K562 (cell line): ENCODE results near the gene CCL27. TPM values are rescaled to one million over a fixed set of nuclear protein-coding genes. Genes with fewer than 3 reads are reported as not detected.

Experiments used
- FOXP1 ChIP-seq: sonication (generic); formaldehyde crosslinking; IDR thresholded peaks from 2 replicates; pipeline ENCODE4 v1.8.0; 2022; ENCODE audit warnings: mild to moderate bottlenecking, missing genetic modification reagents
- PHF21A ChIP-seq: fragments of 450-650 bp; IDR thresholded peaks from 2 replicates; pipeline ENCODE4 v1.6.1; 2017; ENCODE audit warnings: low read depth, borderline replicate concordance
- POU5F1 ChIP-seq: fragments of 150-350 bp; IDR thresholded peaks from 2 replicates; pipeline ENCODE4 v1.6.1; 2014; ENCODE audit warnings: borderline replicate concordance, low read length, low read depth, mild to moderate bottlenecking; ENCODE audit not compliant: partially characterized antibody
- TEAD2 ChIP-seq: fragments of 450-650 bp; IDR thresholded peaks from 2 replicates; pipeline ENCODE4 v1.6.1; 2016; ENCODE audit warnings: missing genetic modification characterization, control low read depth, missing compliant biosample characterization
- ZEB2 ChIP-seq: fragments of 450-650 bp; IDR thresholded peaks from 2 replicates; pipeline ENCODE4 v1.6.1; 2016
- polyA plus RNA-seq, 8 experiments: library from polyadenylated mRNA; depleted of rRNA in 4 of 8; stranded (reverse) in 5 of 8; unstranded in 3 of 8; fragments of >200 nt; fragmentation: Nextera tagmentation in 2 of 8; fragmentation: Illumina TruSeq in 1 of 8; extraction: Ambion mirVana in 2 of 8; extraction: Trizol in 1 of 8; gene quantifications; 2 replicates each; pipeline versions ENCODE4 v1.2.1 to v1.2.3, GENCODE V29; 2011 to 2014; ENCODE audit warnings: inconsistent platforms in 1 of 8, missing spikeins in 1 of 8
- total RNA-seq, 7 experiments: library from RNA; depleted of rRNA in 6 of 7; stranded (reverse); fragments of >200 nt in 6 of 7; fragmentation: Illumina TruSeq in 2 of 7; extraction: Trizol in 2 of 7; gene quantifications; 2 replicates each; pipeline versions ENCODE4 v1.2.1 to v1.2.3, GENCODE V29; 2011 to 2021; ENCODE audit warnings: low replicate concordance in 1 of 7
- TF ChIP-seq, protein P1 (sequence below): sonication (generic); IDR thresholded peaks from 2 replicates; pipeline ENCODE4 v1.6.1; 2016
- TF ChIP-seq, protein P2 (sequence below): fragments of 450-650 bp; IDR thresholded peaks from 2 replicates; pipeline ENCODE4 v1.6.1; 2018; ENCODE audit warnings: mild to moderate bottlenecking, low read depth; ENCODE audit not compliant: partially characterized antibody
- TF ChIP-seq, protein P3 (sequence below), 2 experiments: fragments of 450-650 bp; conservative IDR thresholded peaks; 2 replicates each; pipeline ENCODE4 v1.6.1; 2017; ENCODE audit warnings: mild to moderate bottlenecking in 2 of 2, moderate library complexity in 2 of 2
- TF ChIP-seq, protein P4 (sequence below): sonication (generic); formaldehyde crosslinking; IDR thresholded peaks from 2 replicates; pipeline ENCODE4 v1.8.0; 2023; ENCODE audit warnings: missing genetic modification reagents, mild to moderate bottlenecking, borderline replicate concordance
- TF ChIP-seq, protein P5 (sequence below): fragments of 450-650 bp; formaldehyde crosslinking; IDR thresholded peaks from 2 replicates; pipeline ENCODE4 v1.4.0; 2020; ENCODE audit warnings: mild to moderate bottlenecking, moderate library complexity
- TF ChIP-seq, protein P6 (sequence below): sonication (generic); formaldehyde crosslinking; IDR thresholded peaks from 2 replicates; pipeline ENCODE4 v1.8.1; 2023; ENCODE audit warnings: mild to moderate bottlenecking, missing genetic modification reagents
- TF ChIP-seq, protein P7 (sequence below): fragments of 450-650 bp; IDR thresholded peaks from one replicate; pipeline ENCODE4 v1.6.1; 2018; ENCODE audit warnings: mild to moderate bottlenecking, moderate library complexity; ENCODE audit not compliant: partially characterized antibody

CCL27 gene
- total and polyA plus RNA-seq, 9 of the 15 experiments (the other 6 are each of a cell fraction or from before 2014, with no cell fraction given) = 0.10 to 0.53 (median 0.27) TPM; not detected in 5

DNA sequence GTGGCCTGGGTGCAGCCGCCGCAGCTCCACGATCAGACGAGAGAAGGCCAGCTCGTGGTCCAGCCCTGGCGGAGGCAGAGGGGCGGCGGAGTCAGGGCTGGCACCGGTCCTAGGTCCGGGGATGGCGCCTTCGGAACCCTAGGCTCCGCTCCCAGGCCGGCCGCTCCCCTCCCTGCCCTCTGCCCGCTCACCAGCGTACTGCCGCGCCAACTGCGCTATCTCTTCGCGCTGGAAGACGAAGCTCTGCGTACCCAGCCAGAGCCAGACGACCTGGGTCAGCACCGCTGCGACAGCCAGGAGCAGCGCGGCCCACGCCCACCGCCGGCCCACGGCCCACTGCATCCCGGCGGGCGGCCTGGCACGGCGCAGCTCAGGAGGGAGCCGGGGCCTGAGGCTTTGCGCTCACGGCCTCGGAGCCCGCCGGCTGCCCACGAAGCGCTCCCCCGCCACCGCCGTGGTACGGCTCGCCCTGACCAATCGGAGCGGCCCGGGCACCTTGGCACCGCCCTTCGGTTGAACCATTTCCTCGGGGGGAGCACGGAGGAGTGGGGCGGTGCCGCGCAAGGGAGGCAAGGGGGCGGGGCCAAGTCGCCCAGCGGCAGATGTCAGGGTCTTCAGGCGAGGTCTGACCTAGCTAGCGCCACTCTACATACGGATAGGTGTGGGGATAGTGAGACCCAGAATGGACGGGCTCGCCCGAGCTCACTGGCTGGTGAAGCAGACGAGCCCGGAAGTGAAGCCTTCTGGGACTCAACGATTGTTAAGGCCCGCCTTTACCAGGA is 24.9 kb downstream of the CCL27 start, which contains the start of gene SIGMAR1 (continued):
- TF ChIP-seq, protein P1, sequence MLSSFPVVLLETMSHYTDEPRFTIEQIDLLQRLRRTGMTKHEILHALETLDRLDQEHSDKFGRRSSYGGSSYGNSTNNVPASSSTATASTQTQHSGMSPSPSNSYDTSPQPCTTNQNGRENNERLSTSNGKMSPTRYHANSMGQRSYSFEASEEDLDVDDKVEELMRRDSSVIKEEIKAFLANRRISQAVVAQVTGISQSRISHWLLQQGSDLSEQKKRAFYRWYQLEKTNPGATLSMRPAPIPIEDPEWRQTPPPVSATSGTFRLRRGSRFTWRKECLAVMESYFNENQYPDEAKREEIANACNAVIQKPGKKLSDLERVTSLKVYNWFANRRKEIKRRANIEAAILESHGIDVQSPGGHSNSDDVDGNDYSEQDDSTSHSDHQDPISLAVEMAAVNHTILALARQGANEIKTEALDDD = no peak
- TF ChIP-seq PHF21A (no peak), ZEB2 (no peak), TEAD2 (no peak), FOXP1 (CRISPR knock-in tag) (no peak), POU5F1 (no peak)
- TF ChIP-seq, protein P2, sequence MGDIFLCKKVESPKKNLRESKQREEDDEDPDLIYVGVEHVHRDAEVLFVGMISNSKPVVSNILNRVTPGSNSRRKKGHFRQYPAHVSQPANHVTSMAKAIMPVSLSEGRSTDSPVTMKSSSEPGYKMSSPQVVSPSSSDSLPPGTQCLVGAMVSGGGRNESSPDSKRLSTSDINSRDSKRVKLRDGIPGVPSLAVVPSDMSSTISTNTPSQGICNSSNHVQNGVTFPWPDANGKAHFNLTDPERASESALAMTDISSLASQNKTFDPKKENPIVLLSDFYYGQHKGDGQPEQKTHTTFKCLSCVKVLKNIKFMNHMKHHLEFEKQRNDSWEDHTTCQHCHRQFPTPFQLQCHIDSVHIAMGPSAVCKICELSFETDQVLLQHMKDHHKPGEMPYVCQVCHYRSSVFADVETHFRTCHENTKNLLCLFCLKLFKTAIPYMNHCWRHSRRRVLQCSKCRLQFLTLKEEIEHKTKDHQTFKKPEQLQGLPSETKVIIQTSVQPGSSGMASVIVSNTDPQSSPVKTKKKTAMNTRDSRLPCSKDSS = no peak
- TF ChIP-seq, protein P3, sequence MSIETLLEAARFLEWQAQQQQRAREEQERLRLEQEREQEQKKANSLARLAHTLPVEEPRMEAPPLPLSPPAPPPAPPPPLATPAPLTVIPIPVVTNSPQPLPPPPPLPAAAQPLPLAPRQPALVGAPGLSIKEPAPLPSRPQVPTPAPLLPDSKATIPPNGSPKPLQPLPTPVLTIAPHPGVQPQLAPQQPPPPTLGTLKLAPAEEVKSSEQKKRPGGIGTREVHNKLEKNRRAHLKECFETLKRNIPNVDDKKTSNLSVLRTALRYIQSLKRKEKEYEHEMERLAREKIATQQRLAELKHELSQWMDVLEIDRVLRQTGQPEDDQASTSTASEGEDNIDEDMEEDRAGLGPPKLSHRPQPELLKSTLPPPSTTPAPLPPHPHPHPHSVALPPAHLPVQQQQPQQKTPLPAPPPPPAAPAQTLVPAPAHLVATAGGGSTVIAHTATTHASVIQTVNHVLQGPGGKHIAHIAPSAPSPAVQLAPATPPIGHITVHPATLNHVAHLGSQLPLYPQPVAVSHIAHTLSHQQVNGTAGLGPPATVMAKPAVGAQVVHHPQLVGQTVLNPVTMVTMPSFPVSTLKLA (conservative IDR thresholded peaks at IDR 0.05) = 0 out of 4 replicates have a peak, but pooled peaks of 1 of the 2 experiments have one; percentile 12
- TF ChIP-seq, protein P4, sequence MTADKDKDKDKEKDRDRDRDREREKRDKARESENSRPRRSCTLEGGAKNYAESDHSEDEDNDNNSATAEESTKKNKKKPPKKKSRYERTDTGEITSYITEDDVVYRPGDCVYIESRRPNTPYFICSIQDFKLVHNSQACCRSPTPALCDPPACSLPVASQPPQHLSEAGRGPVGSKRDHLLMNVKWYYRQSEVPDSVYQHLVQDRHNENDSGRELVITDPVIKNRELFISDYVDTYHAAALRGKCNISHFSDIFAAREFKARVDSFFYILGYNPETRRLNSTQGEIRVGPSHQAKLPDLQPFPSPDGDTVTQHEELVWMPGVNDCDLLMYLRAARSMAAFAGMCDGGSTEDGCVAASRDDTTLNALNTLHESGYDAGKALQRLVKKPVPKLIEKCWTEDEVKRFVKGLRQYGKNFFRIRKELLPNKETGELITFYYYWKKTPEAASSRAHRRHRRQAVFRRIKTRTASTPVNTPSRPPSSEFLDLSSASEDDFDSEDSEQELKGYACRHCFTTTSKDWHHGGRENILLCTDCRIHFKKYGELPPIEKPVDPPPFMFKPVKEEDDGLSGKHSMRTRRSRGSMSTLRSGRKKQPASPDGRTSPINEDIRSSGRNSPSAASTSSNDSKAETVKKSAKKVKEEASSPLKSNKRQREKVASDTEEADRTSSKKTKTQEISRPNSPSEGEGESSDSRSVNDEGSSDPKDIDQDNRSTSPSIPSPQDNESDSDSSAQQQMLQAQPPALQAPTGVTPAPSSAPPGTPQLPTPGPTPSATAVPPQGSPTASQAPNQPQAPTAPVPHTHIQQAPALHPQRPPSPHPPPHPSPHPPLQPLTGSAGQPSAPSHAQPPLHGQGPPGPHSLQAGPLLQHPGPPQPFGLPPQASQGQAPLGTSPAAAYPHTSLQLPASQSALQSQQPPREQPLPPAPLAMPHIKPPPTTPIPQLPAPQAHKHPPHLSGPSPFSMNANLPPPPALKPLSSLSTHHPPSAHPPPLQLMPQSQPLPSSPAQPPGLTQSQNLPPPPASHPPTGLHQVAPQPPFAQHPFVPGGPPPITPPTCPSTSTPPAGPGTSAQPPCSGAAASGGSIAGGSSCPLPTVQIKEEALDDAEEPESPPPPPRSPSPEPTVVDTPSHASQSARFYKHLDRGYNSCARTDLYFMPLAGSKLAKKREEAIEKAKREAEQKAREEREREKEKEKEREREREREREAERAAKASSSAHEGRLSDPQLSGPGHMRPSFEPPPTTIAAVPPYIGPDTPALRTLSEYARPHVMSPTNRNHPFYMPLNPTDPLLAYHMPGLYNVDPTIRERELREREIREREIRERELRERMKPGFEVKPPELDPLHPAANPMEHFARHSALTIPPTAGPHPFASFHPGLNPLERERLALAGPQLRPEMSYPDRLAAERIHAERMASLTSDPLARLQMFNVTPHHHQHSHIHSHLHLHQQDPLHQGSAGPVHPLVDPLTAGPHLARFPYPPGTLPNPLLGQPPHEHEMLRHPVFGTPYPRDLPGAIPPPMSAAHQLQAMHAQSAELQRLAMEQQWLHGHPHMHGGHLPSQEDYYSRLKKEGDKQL (CRISPR knock-in tag) = no peak
- TF ChIP-seq, protein P5, sequence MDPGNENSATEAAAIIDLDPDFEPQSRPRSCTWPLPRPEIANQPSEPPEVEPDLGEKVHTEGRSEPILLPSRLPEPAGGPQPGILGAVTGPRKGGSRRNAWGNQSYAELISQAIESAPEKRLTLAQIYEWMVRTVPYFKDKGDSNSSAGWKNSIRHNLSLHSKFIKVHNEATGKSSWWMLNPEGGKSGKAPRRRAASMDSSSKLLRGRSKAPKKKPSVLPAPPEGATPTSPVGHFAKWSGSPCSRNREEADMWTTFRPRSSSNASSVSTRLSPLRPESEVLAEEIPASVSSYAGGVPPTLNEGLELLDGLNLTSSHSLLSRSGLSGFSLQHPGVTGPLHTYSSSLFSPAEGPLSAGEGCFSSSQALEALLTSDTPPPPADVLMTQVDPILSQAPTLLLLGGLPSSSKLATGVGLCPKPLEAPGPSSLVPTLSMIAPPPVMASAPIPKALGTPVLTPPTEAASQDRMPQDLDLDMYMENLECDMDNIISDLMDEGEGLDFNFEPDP (CRISPR knock-in tag) = no peak
- TF ChIP-seq, protein P6, sequence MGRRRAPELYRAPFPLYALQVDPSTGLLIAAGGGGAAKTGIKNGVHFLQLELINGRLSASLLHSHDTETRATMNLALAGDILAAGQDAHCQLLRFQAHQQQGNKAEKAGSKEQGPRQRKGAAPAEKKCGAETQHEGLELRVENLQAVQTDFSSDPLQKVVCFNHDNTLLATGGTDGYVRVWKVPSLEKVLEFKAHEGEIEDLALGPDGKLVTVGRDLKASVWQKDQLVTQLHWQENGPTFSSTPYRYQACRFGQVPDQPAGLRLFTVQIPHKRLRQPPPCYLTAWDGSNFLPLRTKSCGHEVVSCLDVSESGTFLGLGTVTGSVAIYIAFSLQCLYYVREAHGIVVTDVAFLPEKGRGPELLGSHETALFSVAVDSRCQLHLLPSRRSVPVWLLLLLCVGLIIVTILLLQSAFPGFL = no peak
- TF ChIP-seq, protein P7, sequence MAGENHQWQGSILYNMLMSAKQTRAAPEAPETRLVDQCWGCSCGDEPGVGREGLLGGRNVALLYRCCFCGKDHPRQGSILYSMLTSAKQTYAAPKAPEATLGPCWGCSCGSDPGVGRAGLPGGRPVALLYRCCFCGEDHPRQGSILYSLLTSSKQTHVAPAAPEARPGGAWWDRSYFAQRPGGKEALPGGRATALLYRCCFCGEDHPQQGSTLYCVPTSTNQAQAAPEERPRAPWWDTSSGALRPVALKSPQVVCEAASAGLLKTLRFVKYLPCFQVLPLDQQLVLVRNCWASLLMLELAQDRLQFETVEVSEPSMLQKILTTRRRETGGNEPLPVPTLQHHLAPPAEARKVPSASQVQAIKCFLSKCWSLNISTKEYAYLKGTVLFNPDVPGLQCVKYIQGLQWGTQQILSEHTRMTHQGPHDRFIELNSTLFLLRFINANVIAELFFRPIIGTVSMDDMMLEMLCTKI = no peak
